Suppressor macrophage (primary cell): ENCODE data around the gene ANGPTL4.
"Not testable (repeated sequence)": the region's sequence is repeated elsewhere in the genome, so short reads cannot be mapped to it uniquely, and the experiment has no call there.

Experiments
- DNase-seq, 4 experiments: peaks; one replicate each; pipeline ENCODE4 v3.0.0-alpha.2; 2020 to 2022

The ANGPTL4 gene

GRCh38 chr19:8334458-8335342 lies 29.3 kb upstream of the ANGPTL4 start:
- DNase-seq: peak; percentile 24 to 69 (median 55)

GRCh38 chr19:8335343-8336071 lies 28.4 kb upstream of the ANGPTL4 start:
- DNase-seq: peak in 1 of 4 experiments; percentile 83

DNA sequence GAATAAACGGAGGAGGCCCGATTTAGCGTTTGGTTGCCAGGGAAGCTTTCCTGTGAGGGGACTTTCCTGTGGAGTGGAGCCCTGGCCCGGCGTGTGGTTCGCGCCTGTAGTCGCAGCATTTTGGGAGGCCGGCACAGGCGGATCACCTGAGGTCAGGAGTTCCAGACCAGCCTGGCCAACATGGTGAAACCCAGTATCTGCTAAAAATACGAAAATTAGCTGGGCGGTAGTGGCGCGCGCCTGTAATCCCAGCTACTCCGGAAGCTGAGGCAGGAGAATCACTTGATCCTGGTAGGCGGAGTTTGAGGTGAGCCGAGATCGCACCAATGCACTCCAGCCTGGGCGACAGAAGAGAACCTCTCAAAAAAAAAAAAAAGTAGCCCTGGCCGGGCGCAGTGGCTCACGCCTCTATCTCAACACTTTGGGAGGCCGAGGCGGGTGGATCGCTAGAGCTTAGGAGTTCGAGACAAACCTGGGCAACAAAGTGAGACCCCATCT lies 27.8 kb upstream of the ANGPTL4 start:
- DNase-seq: peak in 2 of 4 experiments; percentile 19 to 50

- DNase-seq: no peak
These were observed 27.3 kb upstream of the ANGPTL4 start for GRCh38 chr19:8336660-8337059.

DNA sequence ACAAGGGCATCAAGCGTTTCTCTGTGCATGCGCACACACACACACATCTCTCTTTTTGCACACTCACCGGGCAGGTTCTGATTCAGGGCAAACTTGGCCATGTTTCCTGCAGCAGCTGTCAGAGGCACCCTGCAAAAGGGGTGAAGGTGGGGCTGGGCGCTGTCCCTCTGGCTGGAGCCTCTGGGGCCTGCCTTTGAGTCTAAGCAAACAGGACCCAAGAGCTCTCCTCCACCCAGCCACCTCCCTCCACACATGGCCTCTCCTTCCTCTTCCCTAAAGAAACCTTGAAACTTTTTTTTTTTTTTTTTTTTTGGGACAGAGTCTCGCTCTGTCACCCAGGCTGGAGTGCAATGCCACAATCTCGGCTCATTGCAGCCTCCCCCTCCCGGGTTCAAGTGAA lies 26.2 kb upstream of the ANGPTL4 start:
- DNase-seq: no peak

- DNase-seq: no peak
These were observed 25.1 kb upstream of the ANGPTL4 start for GRCh38 chr19:8338835-8339234.

- DNase-seq: peak in 1 of 4 experiments; percentile 22
These were observed 23.4 kb upstream of the ANGPTL4 start for GRCh38 chr19:8340341-8341096.

DNA sequence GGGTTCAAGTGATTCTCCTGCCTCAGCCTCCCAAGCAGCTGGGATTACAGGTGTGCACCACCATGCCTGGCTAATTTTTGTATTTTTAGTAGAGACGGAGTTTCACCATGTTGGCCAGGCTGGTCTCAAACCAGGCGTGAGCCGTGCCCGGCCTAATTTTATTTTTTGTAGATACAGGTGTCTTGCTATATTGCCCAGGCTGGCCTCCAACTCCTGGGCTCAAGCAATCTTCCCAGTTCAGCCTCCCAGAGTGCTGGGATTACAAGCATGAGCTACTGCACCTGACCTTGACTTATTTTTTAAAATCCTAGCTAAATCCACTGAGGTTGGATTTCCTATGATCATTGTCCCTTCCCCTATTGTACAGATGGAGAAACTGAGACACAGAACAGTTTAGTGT lies 22.5 kb upstream of the ANGPTL4 start:
- not testable (repeated sequence) for DNase-seq

GRCh38 chr19:8342316-8342683 lies 21.7 kb upstream of the ANGPTL4 start:
- DNase-seq: no peak

- peak; percentile 95 to 98 (median 96) for DNase-seq
These were observed 21.1 kb upstream of the ANGPTL4 start, which contains the start of gene KANK3 for GRCh38 chr19:8342684-8343482. TSS of gene KANK3 (minus strand) at chr19:8343262. CDS start at chr19:8337828, 5,434 bp downstream.

- no peak for DNase-seq
These were observed 20.5 kb upstream of the ANGPTL4 start for GRCh38 chr19:8343483-8343844.

- DNase-seq: not testable (repeated sequence)
These were observed 14.2 kb upstream of the ANGPTL4 start for GRCh38 chr19:8349629-8350372.

DNA sequence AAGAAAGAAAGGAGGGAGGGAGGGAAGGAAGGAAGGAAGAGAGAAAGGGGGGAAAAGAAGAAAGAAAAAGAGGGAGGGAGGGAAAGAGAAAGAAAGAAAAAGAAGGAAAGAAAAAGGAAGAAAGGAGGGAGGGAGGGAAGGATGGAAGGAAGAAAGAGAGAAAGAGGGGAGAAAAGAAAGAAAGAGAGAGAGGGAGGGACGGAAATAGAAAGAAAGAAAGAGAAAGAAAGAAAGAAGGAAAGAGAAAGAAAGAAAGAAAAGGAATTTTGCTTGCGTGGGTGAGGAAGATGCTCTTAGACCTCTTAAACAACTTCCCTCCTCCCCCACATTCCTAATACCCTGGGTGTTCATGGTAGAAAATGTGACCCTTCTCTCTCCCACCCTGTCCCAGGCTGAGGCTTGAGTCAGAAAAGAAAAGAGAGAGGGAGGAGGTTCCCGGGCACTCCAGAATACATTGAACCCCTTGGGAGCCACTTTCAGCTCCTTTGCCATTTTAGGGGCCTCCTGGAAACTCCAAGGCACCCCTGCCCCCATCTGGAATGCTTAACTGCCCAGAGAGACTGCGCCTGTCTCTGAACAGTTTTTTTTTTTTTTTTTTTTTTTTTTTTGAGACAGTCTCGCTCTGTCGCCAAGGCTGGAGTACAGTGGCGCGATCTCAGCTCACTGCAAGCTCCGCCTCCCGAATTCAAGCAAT lies 11.7 kb upstream of the ANGPTL4 start:
- peak in 3 of 4 experiments; percentile 31 to 51 (median 49) for DNase-seq

GRCh38 chr19:8352845-8353244 lies 11.1 kb upstream of the ANGPTL4 start:
- DNase-seq: not testable (repeated sequence)

GRCh38 chr19:8355631-8356402 lies 8.1 kb upstream of the ANGPTL4 start:
- DNase-seq: peak; percentile 84 to 94 (median 88)

GRCh38 chr19:8357007-8357521 lies 6.9 kb upstream of the ANGPTL4 start:
- no peak for DNase-seq

DNA sequence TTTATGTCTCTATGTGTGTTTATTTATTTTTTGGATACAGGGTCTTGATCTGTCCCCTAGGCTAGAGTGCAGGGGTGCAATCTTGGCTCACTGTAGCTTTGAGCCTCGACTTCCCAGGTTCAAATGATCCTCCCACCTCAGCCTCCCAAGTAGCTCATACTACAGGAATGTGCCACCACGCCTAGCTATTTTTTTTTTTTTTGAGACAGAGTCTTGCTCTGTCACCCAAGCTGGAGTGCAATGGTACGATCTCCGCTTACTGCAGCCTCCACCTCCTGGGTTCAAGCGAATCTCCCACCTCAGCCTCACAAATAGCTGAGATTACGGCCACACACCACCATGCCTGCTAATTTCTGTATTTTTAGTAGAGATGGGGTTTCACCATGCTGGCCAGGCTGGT lies 5.0 kb upstream of the ANGPTL4 start:
- no peak for DNase-seq

- DNase-seq: no peak
These were observed 3.8 kb upstream of the ANGPTL4 start for GRCh38 chr19:8360196-8360595.
